Mucosa of rectum (tissue), 2 donors: ENCODE measurements around the gene CLEC4G.
A peak's percentile ranks its signal among the peaks of the same experiment; 100 is the strongest.

Experiments used
- H3K27ac ChIP-seq, 2 donors: one replicate each; pipeline ENCODE4 v1.7.0; 2013; ENCODE audit warnings: inconsistent platforms in 2 of 2, low read depth in 2 of 2, low read length in 2 of 2
- H3K27me3 ChIP-seq, 2 donors: one replicate each; pipeline ENCODE4 v1.7.0; 2013; ENCODE audit warnings: low read length in 2 of 2; ENCODE audit not compliant: control insufficient read depth in 2 of 2, insufficient read depth in 2 of 2
- H3K36me3 ChIP-seq, 2 donors: one replicate each; pipeline ENCODE4 v1.7.0; 2013; ENCODE audit warnings: low read length in 2 of 2; ENCODE audit not compliant: control insufficient read depth in 2 of 2, insufficient read depth in 2 of 2
- H3K4me1 ChIP-seq, 2 donors: one replicate each; pipeline ENCODE4 v1.7.0; 2013; ENCODE audit warnings: low read length in 2 of 2, mild to moderate bottlenecking in 1 of 2; ENCODE audit not compliant: control insufficient read depth in 2 of 2, insufficient read depth in 2 of 2
- H3K4me3 ChIP-seq, 2 donors: one replicate each; pipeline ENCODE4 v1.7.0; 2013; ENCODE audit warnings: low read length in 2 of 2
- H3K9ac ChIP-seq, 2 donors: one replicate each; pipeline ENCODE4 v1.7.0; 2013; ENCODE audit warnings: low read length in 2 of 2, low read depth in 1 of 2, mild to moderate bottlenecking in 1 of 2
- H3K9me3 ChIP-seq, 2 donors: one replicate each; pipeline ENCODE4 v1.7.0; 2013; ENCODE audit warnings: low read length in 2 of 2; ENCODE audit not compliant: control insufficient read depth in 2 of 2
- donor health status: healthy.
- donor health status: Normal muscosa, but diverticular disease.

CLEC4G gene

GRCh38 chr19:7685546-7686445, 46.1 kb downstream of the CLEC4G start:
- peaks cover 4 to 5% of the 10 kb centered on the region in 2 donors for H3K4me1 ChIP-seq
- H3K36me3 ChIP-seq: peaks cover 3 to 12% of the 10 kb centered on the region in 2 donors
- H3K9ac ChIP-seq: no peak overlapping the region
- no peaks in the 10 kb centered on the region for H3K27me3 ChIP-seq
- no peak overlapping the region for H3K4me3 ChIP-seq
- no peak overlapping the region for H3K27ac ChIP-seq
- no peaks in the 10 kb centered on the region for H3K9me3 ChIP-seq

GRCh38 chr19:7682175-7682855, 49.6 kb downstream of the CLEC4G start:
- H3K27ac ChIP-seq: no peak overlapping the region
- H3K4me1 ChIP-seq: peaks cover 12 to 14% of the 10 kb centered on the region in 2 donors
- H3K9ac ChIP-seq: no peak overlapping the region
- H3K4me3 ChIP-seq: peak overlapping the region; percentile 79 to 94
- H3K36me3 ChIP-seq: peaks cover 3 to 12% of the 10 kb centered on the region in 2 donors
- H3K9me3 ChIP-seq: no peaks in the 10 kb centered on the region
- H3K27me3 ChIP-seq: peaks cover 4 to 13% of the 10 kb centered on the region in 2 donors

GRCh38 chr19:7681340-7682174, 50.4 kb downstream of the CLEC4G start:
- Histone ChIP-seq H3K9ac (peak overlapping the region; percentile 84 to 96), H3K27me3 (peaks cover 4 to 13% of the 10 kb centered on the region in 2 donors), H3K4me3 (peak overlapping the region; percentile 79 to 94), H3K27ac (peak overlapping the region; percentile 70 to 80), H3K9me3 (no peaks in the 10 kb centered on the region), H3K4me1 (peaks cover 12 to 14% of the 10 kb centered on the region in 2 donors), H3K36me3 (peaks cover 3 to 12% of the 10 kb centered on the region in 2 donors)

- peak within 1 kb of the TSS; percentile 70 to 80 for H3K27ac ChIP-seq
- no peaks in the 10 kb centered on the region for H3K9me3 ChIP-seq
- peak within 1 kb of the TSS; percentile 84 to 96 for H3K9ac ChIP-seq
- peaks cover 12 to 14% of the 10 kb centered on the region in 2 donors for H3K4me1 ChIP-seq
- H3K4me3 ChIP-seq: peak within 1 kb of the TSS; percentile 79 to 94
- peaks cover 3 to 12% of the 10 kb centered on the region in 2 donors for H3K36me3 ChIP-seq
- peaks cover 4 to 13% of the 10 kb centered on the region in 2 donors for H3K27me3 ChIP-seq
Observed at GRCh38 chr19:7680606-7681339, 51.1 kb downstream of the CLEC4G start, which contains the start of gene TRAPPC5. Gene TRAPPC5 (plus strand): TSS chr19:7680833. CDS start chr19:7682254, 1,421 bp downstream.

- Histone ChIP-seq H3K4me3 (peak overlapping the region; percentile 79 to 94), H3K9me3 (no peaks in the 10 kb centered on the region), H3K9ac (peak overlapping the region; percentile 36 to 56), H3K27ac (no peak overlapping the region), H3K27me3 (peaks cover 4 to 13% of the 10 kb centered on the region in 2 donors), H3K36me3 (peaks cover 3 to 12% of the 10 kb centered on the region in 2 donors), H3K4me1 (peaks cover 12 to 14% of the 10 kb centered on the region in 2 donors)
Observed at GRCh38 chr19:7679771-7680605, 51.9 kb downstream of the CLEC4G start.

- Histone ChIP-seq H3K9ac (no peak overlapping the region), H3K4me3 (no peak overlapping the region), H3K9me3 (no peaks in the 10 kb centered on the region), H3K27me3 (peaks cover 4 to 13% of the 10 kb centered on the region in 2 donors), H3K36me3 (peaks cover 3 to 12% of the 10 kb centered on the region in 2 donors), H3K27ac (no peak overlapping the region), H3K4me1 (peaks cover 12 to 14% of the 10 kb centered on the region in 2 donors)
Observed at GRCh38 chr19:7678971-7679751, 52.7 kb downstream of the CLEC4G start.
